Activated CD4-positive, alpha-beta T cell treated with anti-CD3 and anti-CD28 coated beads, Interleukin-2, amount 10 ng/mL, durations not matched to agents 7 days and 5 days (primary cell): ENCODE measurements around the gene PADI1. TPM values are rescaled to one million over a fixed set of nuclear protein-coding genes. Genes with fewer than 3 reads are reported as not detected.

Source experiments
- CTCF ChIA-PET: fragments of 350-600 bp; sonication (Branson Sonifier 250); formaldehyde crosslinking; loops from one replicate; lab custom pipeline; 2021; ENCODE audit warnings: antibody characterized with exemption; lab: Charles Lee
- POLR2A ChIA-PET: fragments of 350-600 bp; sonication (Branson Sonifier 250); formaldehyde crosslinking; loops from one replicate; lab custom pipeline; 2021; ENCODE audit warnings: antibody characterized with exemption; lab: Charles Lee
- DNase-seq: peaks from one replicate; pipeline ENCODE4 v3.0.0-alpha.2; 2020
- H3K27ac Mint-ChIP-seq: one replicate; pipeline ENCODE4 v1.8.0; 2021; ENCODE audit warnings: mild to moderate bottlenecking, moderate library complexity, mixed read lengths
- H3K27me3 Mint-ChIP-seq: one replicate; pipeline ENCODE4 v1.8.0; 2021; ENCODE audit warnings: mixed read lengths
- H3K36me3 Mint-ChIP-seq: one replicate; pipeline ENCODE4 v1.8.0; 2021; ENCODE audit warnings: low read depth, mixed read lengths
- H3K4me1 Mint-ChIP-seq: one replicate; pipeline ENCODE4 v1.8.0; 2021; ENCODE audit warnings: mixed read lengths
- H3K4me3 Mint-ChIP-seq: one replicate; pipeline ENCODE4 v1.8.0; 2021; ENCODE audit warnings: mild to moderate bottlenecking, moderate library complexity, mixed read lengths
- H3K9me3 Mint-ChIP-seq: one replicate; pipeline ENCODE4 v1.8.0; 2021; ENCODE audit warnings: mixed read lengths
- total RNA-seq, 2 experiments: library from RNA; stranded (reverse); gene quantifications; one replicate each; pipeline ENCODE4 v1.2.3, GENCODE V29; 2021

PADI1 gene
- total RNA-seq, 2 experiments from 2014 or later = not detected

- Mint-ChIP-seq H3K27me3 (no peaks in the 10 kb centered on the region), H3K36me3 (peaks cover 3% of the 10 kb centered on the region), H3K9me3 (peaks cover 13% of the 10 kb centered on the region), H3K4me1 (peaks cover 16% of the 10 kb centered on the region), H3K27ac (no peak overlapping the region), H3K4me3 (no peak overlapping the region)
- POLR2A ChIA-PET = no interaction called here
- CTCF ChIA-PET = interaction anchor here (1.7 kb wide), 1 partner anchor 14 kb away, joined by 3 read pairs; no protein-coding TSS in a partner anchor
- no peak for DNase-seq
These were observed 18.6 kb upstream of the PADI1 start for GRCh38 chr1:17186216-17186909.

DNA sequence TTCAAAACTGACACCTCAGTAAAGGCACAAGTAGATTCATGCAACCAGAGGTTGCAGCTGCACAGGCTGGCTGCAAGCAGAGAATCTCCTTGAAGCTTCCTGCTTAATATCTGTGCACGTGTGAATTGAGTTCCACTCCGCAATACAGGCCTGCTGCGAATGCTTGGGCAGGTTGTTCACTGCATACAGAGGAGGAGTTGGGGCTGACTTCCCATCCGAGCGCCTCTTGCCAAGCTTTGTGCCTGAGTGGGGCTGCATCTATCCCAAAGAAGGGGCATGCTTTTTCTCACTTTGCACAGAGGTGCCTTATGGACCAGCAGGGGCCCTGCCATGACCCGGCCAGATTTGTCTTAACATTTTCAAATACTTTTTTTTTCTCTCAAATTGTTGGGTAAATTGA, 17.9 kb upstream of the PADI1 start:
- no peaks in the 10 kb centered on the region for H3K36me3 Mint-ChIP-seq
- ChIA-PET CTCF (interaction anchor here (1.7 kb wide), 1 partner anchor 13 kb away, joined by 3 read pairs; no protein-coding TSS in a partner anchor), POLR2A (interaction anchor here (0.6 kb wide), 1 partner anchor 184 kb away, joined by 3 read pairs; no protein-coding TSS in a partner anchor)
- no peaks in the 10 kb centered on the region for H3K27me3 Mint-ChIP-seq
- DNase-seq = no peak
- peaks cover 9% of the 10 kb centered on the region for H3K4me1 Mint-ChIP-seq
- no peak overlapping the region for H3K4me3 Mint-ChIP-seq
- H3K9me3 Mint-ChIP-seq = peaks cover 12% of the 10 kb centered on the region
- H3K27ac Mint-ChIP-seq = no peak overlapping the region

- ChIA-PET POLR2A (no interaction called here), CTCF (no interaction called here)
- H3K36me3 Mint-ChIP-seq = no peaks in the 10 kb centered on the region
- no peak overlapping the region for H3K27ac Mint-ChIP-seq
- peaks cover 1% of the 10 kb centered on the region for H3K27me3 Mint-ChIP-seq
- no peak for DNase-seq
- peaks cover 10% of the 10 kb centered on the region for H3K4me1 Mint-ChIP-seq
- no peak overlapping the region for H3K4me3 Mint-ChIP-seq
- peaks cover 12% of the 10 kb centered on the region for H3K9me3 Mint-ChIP-seq
These were observed 16.7 kb upstream of the PADI1 start for GRCh38 chr1:17188217-17188616.

DNA sequence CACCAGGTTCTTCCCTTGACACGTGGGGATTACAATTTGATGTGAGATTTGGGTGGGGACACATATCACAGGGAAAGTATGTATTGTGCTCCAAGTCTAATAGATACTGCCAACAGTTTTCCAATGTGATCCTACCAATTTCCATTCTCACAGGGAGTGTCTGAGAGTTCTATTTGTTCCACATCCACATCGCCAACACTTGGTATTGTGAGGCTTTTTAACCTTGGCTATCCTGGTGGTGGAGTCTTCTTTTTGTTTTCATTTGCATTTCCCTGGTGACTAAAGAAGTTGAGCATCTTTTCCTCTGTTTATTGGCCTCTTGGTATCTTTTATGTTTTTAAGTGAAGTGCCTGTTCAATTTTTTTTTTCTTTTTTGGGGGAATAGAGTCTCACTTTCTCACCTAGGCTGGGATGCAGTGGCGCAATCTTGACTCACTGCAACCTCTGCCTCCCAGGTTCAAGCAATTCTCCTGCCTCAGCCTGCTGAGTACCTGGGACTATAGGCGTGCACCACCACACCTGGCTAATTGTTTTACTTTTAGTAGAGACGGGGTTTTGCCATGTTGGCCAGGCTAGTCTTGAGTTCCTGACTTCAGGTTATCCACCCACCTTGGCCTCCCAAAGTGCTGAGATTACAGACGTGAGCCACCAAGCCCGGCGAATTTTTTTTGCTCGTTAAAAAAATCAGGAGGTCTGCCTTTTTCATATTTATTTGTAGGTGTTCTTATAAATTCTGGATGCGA, 15.9 kb upstream of the PADI1 start:
- no peak for DNase-seq
- H3K9me3 Mint-ChIP-seq = peaks cover 12% of the 10 kb centered on the region
- CTCF ChIA-PET = interaction anchor here (1.8 kb wide), 1 partner anchor 10 kb away, joined by 3 read pairs; no protein-coding TSS in a partner anchor
- H3K27me3 Mint-ChIP-seq = peaks cover 5% of the 10 kb centered on the region
- peaks cover 10% of the 10 kb centered on the region for H3K4me1 Mint-ChIP-seq
- no peaks in the 10 kb centered on the region for H3K36me3 Mint-ChIP-seq
- H3K4me3 Mint-ChIP-seq = no peak overlapping the region
- H3K27ac Mint-ChIP-seq = no peak overlapping the region
- POLR2A ChIA-PET = no interaction called here

GRCh38 chr1:17189632-17189990, 15.3 kb upstream of the PADI1 start:
- no peak for DNase-seq
- Mint-ChIP-seq H3K27me3 (peaks cover 5% of the 10 kb centered on the region), H3K4me3 (no peak overlapping the region), H3K27ac (no peak overlapping the region), H3K36me3 (no peaks in the 10 kb centered on the region), H3K9me3 (peaks cover 12% of the 10 kb centered on the region), H3K4me1 (peaks cover 10% of the 10 kb centered on the region)
- POLR2A ChIA-PET = no interaction called here
- CTCF ChIA-PET = interaction anchor here (1.8 kb wide), 1 partner anchor 10 kb away, joined by 3 read pairs; no protein-coding TSS in a partner anchor

DNA sequence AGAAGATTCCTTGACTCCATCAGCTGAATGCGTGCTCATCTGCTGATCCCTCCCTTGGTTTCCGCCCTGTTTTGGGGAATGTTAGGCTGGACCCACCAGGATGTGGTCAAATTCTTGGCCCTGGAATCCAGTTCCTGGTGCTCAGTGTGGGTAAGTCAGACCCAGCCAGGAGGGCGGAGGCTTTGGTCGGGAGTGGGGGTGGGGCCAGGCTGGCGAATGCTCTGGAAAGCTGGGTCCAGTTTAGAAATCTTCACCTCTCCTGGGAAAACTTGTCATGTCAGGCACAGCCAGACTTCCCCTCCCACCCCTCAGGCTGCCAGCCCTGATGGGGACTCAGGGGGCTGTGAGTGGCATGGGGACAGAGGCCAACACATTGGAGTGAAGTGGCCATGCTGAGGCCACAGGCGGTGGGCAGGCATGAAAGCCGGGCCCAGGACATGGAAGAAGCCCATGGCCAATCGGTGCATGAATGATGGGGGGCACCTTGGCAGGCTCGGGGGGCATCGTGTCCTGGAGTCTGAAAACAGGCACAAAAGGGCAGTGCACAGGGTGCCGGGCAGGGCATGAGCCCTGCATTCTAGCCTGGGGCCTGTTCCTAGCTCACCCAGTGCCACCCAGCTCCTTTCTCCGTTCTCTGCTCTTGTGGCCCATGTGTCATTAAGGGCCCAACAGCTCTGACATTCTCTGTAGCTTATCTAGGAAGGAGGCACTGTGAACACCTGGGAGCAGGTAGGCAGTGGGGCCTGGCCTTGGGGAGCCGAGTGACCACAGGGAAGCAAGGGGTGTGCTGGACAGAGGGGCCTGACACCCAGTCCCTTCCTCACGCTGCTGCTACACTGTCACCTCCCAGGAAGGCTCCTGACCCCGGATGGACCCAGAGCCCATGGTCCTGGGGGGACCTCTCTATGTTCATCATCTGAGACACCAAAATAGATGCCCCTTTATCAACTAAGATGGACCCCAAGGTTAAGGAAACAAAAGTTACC, 14.6 kb upstream of the PADI1 start:
- Mint-ChIP-seq H3K27ac (no peak overlapping the region), H3K4me3 (no peak overlapping the region), H3K9me3 (peaks cover 12% of the 10 kb centered on the region), H3K27me3 (peaks cover 5% of the 10 kb centered on the region), H3K4me1 (peaks cover 10% of the 10 kb centered on the region), H3K36me3 (no peaks in the 10 kb centered on the region)
- CTCF ChIA-PET = interaction anchor here (1.8 kb wide), 1 partner anchor 9 kb away, joined by 3 read pairs; no protein-coding TSS in a partner anchor
- no peak for DNase-seq
- POLR2A ChIA-PET = no interaction called here

DNA sequence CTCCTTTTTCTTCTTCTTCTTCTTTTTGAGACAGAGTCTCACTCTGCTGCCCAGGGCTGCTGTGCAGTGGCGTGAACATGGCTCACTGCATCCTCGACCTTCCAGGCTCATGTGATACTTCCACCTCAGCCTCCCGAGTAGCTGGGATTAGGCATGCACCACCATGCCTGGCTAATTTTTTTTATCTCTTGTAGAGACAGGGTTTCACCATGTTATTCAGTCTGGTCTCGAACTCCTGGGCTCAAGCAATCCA, 13.0 kb upstream of the PADI1 start:
- Mint-ChIP-seq H3K9me3 (peaks cover 12% of the 10 kb centered on the region), H3K4me1 (peaks cover 3% of the 10 kb centered on the region), H3K27ac (no peak overlapping the region), H3K27me3 (peaks cover 5% of the 10 kb centered on the region), H3K4me3 (no peak overlapping the region), H3K36me3 (no peaks in the 10 kb centered on the region)
- ChIA-PET POLR2A (no interaction called here), CTCF (interaction anchor here (1.3 kb wide), 1 partner anchor 16 kb away, joined by 5 read pairs; no protein-coding TSS in a partner anchor)
- no peak for DNase-seq

DNA sequence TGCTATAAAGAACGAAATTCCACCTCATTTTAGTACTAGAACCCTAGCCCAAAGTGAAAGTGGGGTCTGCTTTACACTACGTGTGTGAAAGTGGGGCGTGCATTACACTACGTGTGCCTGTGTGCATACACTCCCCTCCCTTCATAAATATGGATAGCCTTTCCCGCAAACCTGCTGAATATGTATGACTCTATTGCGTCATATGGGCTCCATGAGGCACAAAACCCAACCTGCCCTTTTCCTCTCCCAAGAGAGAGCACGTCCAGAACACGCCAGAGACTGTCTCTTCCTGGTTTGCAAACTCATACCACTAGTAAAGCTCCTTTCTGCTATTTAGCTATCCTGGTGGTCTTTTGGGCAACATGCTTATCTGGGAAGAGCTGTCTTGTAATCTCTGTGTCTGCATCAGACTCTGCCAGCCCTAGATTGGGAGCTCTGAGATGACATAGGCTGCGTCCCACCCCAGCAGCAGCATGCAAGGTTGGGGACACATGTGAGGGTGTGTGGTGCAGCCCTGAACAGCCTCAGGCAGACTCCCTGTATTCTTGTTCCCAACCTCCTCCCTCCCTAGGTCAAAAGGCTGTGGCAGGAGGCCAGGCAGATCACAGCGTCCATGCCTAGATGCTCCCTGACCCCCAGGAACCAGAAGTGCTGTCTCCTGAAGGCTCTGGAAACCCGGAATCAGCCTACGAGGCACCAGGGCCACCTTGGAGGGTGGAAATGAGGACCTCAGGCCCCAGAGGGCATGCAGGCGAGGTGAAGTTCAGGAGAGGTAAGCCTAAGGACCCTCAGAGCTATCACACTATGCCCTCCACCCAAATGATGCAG, 12.3 kb upstream of the PADI1 start:
- Mint-ChIP-seq H3K27ac (no peak overlapping the region), H3K9me3 (peaks cover 12% of the 10 kb centered on the region), H3K4me3 (no peak overlapping the region), H3K4me1 (peaks cover 3% of the 10 kb centered on the region), H3K27me3 (peaks cover 5% of the 10 kb centered on the region), H3K36me3 (no peaks in the 10 kb centered on the region)
- DNase-seq = no peak
- CTCF ChIA-PET = interaction anchor here (1.3 kb wide), 1 partner anchor 16 kb away, joined by 5 read pairs; no protein-coding TSS in a partner anchor
- POLR2A ChIA-PET = no interaction called here

- H3K27me3 Mint-ChIP-seq = peaks cover 5% of the 10 kb centered on the region
- CTCF ChIA-PET = interaction anchor here (1.3 kb wide), 1 partner anchor 15 kb away, joined by 5 read pairs; no protein-coding TSS in a partner anchor
These were observed 11.5 kb upstream of the PADI1 start for GRCh38 chr1:17193222-17194132.

GRCh38 chr1:17194133-17194475, 10.8 kb upstream of the PADI1 start:
- H3K4me1 Mint-ChIP-seq = peaks cover 3% of the 10 kb centered on the region
- CTCF ChIA-PET = no interaction called here
- peaks cover 5% of the 10 kb centered on the region for H3K27me3 Mint-ChIP-seq
- POLR2A ChIA-PET = no interaction called here
- DNase-seq = no peak
- no peak overlapping the region for H3K27ac Mint-ChIP-seq
- peaks cover 2% of the 10 kb centered on the region for H3K9me3 Mint-ChIP-seq
- no peaks in the 10 kb centered on the region for H3K36me3 Mint-ChIP-seq
- H3K4me3 Mint-ChIP-seq = no peak overlapping the region

More at GRCh38 chr1:17193222-17194132, 11.5 kb upstream of the PADI1 start:
- H3K27ac Mint-ChIP-seq = no peak overlapping the region
- peaks cover 3% of the 10 kb centered on the region for H3K4me1 Mint-ChIP-seq
- no peak overlapping the region for H3K4me3 Mint-ChIP-seq
- POLR2A ChIA-PET = no interaction called here
- no peak for DNase-seq
- H3K9me3 Mint-ChIP-seq = peaks cover 8% of the 10 kb centered on the region
- H3K36me3 Mint-ChIP-seq = no peaks in the 10 kb centered on the region
